A673 (cell line): ENCODE measurements around the gene IGSF6.
"Not testable (repeated sequence)": the region's sequence is repeated elsewhere in the genome, so short reads cannot be mapped to it uniquely, and the experiment has no call there.

Experiments used
- EZH2 ChIP-seq: fragments of 200-600 bp; sonication (generic); IDR thresholded peaks from 2 replicates; pipeline ENCODE4 v1.6.1; 2017; ENCODE audit warnings: borderline replicate concordance, low read depth, mild to moderate bottlenecking, mixed read lengths, antibody characterized with exemption, low read length; ENCODE audit not compliant: poor library complexity, severe bottlenecking
- TF ChIP-seq, protein P1 (sequence below): fragments of 300-800, 200-600 bp; sonication (generic); conservative IDR thresholded peaks from 2 replicates; pipeline ENCODE4 v1.5.1; 2017; ENCODE audit warnings: low read depth, mild to moderate bottlenecking, antibody characterized with exemption, low read length, moderate library complexity, mixed read lengths

GRCh38 chr16:21649826-21650406, 2.5 kb downstream of the IGSF6 start:
- TF ChIP-seq, protein P1, sequence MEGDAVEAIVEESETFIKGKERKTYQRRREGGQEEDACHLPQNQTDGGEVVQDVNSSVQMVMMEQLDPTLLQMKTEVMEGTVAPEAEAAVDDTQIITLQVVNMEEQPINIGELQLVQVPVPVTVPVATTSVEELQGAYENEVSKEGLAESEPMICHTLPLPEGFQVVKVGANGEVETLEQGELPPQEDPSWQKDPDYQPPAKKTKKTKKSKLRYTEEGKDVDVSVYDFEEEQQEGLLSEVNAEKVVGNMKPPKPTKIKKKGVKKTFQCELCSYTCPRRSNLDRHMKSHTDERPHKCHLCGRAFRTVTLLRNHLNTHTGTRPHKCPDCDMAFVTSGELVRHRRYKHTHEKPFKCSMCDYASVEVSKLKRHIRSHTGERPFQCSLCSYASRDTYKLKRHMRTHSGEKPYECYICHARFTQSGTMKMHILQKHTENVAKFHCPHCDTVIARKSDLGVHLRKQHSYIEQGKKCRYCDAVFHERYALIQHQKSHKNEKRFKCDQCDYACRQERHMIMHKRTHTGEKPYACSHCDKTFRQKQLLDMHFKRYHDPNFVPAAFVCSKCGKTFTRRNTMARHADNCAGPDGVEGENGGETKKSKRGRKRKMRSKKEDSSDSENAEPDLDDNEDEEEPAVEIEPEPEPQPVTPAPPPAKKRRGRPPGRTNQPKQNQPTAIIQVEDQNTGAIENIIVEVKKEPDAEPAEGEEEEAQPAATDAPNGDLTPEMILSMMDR, result not testable (repeated sequence)
- not testable (repeated sequence) for TF ChIP-seq EZH2
